ENCODE data around the gene GSS.
"Not testable (repeated sequence)": the region's sequence is repeated elsewhere in the genome, so short reads cannot be mapped to it uniquely, and the experiment has no call there.

GSS gene

DNA sequence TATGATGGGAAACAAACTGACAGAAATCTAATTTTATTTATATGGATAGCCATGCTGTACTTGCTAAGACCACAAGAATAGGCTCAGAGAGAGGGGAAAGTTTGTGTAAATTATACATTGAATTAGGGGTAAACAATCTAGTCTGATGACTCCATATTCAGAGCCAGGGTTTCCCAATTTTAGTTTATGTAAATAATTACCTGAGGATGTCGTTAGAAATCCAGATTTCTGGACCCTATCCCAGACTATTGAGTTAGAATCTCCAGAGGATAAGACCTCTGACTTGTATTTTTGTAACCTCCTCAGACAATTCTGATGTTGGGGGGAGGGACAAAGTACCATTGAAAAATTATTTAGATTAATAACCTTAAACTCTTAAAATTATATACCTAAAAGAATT is 60.9 kb downstream of the GSS start:
- no peak for DNase-seq

DNA sequence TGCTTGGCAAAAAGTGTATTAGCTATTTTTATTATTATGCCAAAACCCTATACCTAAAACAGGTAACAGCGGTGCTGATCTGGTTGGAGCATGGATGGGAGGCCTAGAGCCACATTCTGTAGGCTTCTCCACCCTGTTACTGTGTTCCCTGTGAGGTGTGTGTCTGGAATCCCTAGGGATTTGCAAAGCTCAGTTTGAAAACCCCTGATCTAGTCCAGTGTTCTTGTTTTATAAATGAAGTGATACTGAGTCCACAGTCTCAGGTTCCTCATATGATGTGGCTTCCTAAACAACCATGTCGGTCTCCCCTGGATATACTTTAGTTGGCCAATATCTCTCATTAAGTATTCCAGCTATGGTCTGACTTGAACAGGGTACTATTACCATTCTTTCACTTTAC is 62.9 kb downstream of the GSS start:
- peak; percentile 15 for DNase-seq

DNA sequence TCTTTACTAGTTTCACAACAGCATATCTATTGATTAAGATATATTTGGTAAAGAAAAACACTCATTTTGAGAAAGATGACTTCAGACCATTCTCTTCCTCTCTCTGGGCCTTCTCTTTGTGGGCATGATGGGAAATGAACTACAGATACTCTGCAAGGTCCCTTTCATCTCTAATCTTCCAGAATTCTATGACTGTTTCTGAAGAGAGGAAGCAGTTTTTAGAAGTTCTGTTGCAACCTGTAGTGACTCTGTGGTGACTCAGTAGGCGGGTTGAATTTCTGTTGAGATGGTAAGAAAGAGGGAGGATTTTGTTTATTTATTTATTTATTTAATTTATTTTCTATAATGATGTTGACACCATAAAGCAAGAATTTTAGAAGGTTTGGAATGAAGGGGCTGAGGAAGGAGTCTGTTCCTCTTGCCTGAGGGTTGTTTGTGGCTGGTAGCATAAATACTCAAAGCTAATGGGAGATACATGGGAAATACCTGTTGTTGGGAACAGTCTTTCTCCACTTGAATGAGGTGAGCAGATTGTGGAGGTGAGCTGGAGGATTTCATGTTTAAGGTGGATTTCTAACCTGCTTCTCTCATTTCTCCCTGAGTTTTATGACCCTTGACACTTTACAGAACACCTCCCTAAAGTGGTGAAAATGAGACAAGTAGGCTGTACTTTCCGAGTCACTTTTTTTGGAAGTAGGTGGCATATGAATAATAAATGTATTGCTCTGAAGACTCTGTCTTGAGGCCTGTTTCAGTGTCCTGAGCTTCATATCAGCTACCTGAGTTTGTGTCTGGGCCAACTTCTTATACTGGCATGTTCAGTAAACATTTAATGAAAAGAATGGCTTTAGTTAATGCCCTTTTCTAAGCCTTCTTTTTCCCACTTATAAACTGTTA is 64.2 kb downstream of the GSS start:
- peak; percentile 90 for DNase-seq

DNA sequence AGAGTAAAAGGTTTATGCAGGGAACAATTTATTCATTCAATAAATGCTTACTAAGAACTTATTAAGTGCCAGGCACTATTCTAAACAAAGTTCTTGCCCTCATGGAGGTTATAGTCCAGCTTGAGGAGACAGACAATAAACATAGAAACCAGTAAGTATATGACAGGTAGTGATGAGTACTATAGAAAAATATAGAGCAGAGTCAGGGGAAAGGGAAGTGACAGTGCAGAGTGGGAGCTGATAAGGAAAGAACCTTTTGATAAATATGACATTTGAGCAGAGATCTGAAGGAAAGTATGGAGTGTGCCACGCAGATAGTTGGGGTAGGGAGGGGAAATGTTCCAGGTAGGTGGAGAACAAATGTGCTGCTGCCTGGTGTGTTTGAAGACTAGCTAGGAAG is 67.1 kb downstream of the GSS start:
- no peak for DNase-seq

DNA sequence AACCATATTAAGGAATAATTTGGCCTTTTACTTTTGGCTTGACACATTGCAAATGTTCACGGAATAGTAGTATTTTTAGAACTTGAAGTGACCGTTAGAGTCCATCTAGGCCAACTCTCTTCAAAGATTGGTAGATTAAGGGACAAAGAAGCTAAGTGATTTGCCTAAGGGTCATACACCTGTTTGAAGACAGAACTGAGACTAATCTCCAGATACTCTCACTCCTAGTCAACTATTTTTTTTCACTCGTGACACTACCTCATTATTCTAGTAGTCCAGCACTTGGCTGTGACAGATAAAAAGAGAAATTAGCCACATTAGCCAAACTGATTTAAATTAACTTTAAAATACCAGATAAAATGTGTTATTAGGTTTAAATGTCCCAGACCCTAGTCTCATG is 68.6 kb downstream of the GSS start:
- no peak for DNase-seq

DNA sequence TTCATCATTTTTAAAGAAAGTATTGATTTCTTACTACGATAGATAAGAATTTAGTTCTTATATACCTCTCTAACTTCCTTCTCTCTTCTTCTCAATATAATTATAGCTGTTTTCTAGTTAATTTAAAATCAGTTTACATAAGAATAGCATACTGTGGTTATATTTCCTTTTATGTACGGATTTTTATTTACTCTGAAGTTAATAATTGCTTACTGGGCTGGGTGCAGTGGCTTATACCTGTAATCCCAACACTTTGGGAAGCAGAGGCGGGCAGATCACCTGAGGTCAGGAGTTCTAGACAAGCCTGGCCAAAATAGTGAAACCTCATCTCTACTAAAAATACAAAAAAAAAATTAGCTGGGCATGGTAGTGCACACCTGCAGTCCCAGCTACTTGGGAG is 69.5 kb downstream of the GSS start:
- DNase-seq, result no peak

DNA sequence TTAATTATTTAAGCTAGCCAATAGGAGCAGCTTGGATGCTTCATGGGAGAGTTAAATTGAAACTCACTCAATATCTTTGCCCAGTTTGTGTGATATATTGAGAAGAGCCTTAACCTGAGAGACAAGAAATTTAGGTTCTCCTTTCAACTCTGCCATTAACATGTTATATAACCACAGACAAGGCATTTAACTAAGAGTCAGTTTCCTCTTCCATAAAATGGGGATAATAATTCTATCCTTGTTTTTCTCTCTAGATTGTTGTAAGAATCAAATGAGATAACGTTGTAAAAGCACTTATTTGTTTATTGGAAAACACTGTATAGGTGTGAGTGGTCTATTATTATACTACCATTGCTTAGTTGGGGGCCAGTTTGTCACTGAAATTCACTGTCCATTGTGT is 71.3 kb downstream of the GSS start:
- DNase-seq, result no peak

DNA sequence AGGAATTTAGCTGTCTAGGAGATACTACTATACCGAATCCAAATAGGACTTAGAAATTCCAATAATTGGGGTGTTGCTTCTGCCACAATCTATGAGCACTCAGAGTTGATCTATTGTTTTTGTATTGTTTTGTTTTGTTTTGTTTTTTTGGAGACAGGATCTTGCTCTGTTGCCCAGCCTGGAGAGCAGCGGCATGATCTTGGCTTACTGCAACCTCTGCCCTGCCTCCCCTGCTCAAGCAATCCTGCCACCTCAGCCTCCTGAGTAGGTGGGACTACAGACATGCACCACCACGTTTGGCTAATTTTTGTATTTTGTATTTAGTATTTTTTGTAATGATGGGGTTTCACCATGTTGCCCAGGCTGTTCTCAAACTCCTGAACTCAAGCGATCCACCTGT is 71.8 kb downstream of the GSS start:
- DNase-seq, result no peak

DNA sequence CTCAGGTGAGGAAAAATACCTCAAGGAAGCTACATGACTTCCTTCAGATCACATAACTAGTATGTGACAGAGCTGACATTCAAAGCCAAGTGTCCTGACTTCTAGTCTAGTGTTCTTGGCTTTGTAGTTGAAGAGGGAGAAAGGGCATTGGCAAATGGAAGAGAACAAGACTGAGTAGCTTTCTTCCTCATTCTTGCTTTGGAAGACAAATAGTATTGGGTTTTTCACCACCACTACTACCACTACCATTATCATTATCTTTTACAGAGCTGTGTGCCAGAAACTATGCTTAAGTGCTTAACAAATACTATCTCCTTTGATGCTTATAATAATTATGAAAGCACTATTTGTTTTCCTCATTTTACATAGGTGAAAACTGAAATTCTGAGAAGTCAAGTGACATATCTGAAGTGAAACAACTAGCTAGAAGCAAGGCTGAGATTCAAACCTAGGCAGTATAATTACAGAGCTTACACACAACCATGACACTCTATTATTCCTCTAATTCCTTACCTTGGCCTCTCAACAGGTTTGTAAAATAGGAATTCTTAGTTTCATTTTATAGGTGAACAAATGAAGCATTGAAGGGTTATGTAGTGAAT is 72.4 kb downstream of the GSS start:
- no peak for DNase-seq

DNA sequence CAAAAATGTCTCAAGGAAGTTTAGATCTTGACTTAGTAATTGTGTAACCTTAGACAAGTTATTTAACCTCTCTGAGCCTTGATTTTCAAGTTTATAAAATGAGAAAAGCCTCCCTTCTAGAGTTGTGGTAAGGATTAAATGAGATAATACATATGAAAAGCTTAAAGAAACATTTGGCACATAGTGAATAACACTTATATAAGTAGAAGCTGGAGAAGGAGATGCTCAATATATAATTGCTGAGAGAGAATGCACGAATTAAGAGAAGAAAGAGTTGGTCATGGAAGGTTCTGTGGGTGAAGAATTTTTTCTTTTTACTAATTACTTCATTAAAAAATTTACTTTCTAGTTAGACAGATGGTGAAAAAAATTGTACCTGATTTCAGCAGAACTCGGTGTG is 73.9 kb downstream of the GSS start:
- DNase-seq, result no peak

DNA sequence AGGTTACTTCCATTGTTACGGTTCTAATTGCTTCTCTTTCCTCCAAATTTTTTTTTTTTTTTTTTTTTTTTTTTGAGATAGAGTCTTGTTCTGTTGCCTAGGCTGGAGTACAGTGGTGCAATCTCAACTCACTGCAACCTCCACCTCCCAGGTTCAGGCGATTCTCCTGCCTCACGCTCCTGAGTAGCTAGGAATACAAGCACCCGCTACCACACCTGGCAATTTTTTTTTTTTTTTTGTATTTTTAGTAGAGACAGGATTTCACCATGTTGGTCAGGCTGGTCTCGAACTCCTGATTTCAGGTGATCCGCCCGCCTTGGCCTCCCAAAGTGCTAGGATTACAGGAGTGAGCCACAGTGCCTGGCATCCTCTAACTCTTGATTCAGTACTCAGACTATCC is 74.6 kb downstream of the GSS start:
- not testable (repeated sequence) for DNase-seq

DNA sequence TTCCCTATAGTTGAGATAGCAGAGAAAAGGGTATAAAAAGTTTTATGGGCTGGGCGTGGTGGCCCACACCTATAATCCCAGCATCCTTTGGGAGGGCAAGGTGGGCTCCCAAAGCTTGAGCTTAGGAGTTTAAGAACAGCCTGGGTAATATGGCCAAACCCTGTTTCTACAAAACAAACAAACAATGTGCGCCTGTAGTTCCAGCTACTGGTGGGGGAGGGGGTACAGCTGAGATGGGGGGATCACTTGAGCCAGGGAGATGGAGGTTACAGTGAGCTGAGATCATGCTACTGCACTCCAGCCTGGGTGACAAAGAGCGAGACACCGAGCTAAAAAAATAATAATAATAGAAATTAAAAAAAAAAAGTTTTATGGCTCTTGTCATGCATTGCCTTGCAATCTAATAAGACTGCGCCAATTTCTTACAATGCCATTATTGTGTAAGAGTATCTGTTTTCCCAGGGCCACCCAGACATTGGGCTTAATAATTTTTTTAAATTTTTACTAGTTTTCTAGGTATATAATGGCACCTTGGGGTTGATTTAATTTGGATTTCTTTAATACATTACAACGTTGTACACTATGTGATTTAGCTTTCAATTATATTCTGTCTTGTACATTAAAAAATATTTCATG is 75.3 kb downstream of the GSS start:
- no peak for DNase-seq
